Loucy (cell line): ENCODE results near the gene ADGRL2.

Experiments used
- EZH2phosphoT487 ChIP-seq: fragments of 200-600 bp; IDR thresholded peaks from 2 replicates; pipeline ENCODE4 v1.6.1; 2018; ENCODE audit warnings: antibody characterized with exemption, mild to moderate bottlenecking, moderate library complexity, borderline replicate concordance
- TF ChIP-seq, protein P1 (sequence below): fragments of 200-600 bp; sonication (generic); conservative IDR thresholded peaks from 2 replicates; pipeline ENCODE4 v1.5.1; 2014; ENCODE audit warnings: mild to moderate bottlenecking, antibody characterized with exemption, low read length

DNA sequence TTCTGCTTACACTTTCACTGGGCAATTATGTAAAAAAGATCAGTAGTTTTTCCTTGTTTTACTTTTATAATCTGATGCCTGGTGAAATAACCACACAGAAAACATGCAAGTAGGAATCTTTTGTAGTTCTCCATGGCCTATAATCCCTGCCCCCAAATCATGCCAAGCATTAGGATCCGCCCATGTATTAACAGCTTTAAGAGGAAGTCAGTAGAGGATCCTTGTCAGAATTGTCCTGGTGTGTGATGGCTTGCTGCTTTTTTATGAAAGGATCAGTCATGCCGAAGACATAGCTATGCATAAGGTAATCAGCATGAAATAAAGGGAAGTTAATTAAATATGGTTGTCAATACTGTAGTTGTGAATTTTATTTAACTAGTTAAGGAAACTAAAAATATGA is 20.0 kb downstream of the ADGRL2 start:
- TF ChIP-seq, protein P1, sequence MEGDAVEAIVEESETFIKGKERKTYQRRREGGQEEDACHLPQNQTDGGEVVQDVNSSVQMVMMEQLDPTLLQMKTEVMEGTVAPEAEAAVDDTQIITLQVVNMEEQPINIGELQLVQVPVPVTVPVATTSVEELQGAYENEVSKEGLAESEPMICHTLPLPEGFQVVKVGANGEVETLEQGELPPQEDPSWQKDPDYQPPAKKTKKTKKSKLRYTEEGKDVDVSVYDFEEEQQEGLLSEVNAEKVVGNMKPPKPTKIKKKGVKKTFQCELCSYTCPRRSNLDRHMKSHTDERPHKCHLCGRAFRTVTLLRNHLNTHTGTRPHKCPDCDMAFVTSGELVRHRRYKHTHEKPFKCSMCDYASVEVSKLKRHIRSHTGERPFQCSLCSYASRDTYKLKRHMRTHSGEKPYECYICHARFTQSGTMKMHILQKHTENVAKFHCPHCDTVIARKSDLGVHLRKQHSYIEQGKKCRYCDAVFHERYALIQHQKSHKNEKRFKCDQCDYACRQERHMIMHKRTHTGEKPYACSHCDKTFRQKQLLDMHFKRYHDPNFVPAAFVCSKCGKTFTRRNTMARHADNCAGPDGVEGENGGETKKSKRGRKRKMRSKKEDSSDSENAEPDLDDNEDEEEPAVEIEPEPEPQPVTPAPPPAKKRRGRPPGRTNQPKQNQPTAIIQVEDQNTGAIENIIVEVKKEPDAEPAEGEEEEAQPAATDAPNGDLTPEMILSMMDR = no peak
- TF ChIP-seq EZH2phosphoT487 = no peak
